Measurements from ENCODE around the gene JSRP1.

- no peak for TF ChIP-seq ZNF274 (IDR thresholded peaks at IDR 0.05; ENCODE audit: low read depth, low read length)
- TF ChIP-seq SUZ12 (IDR thresholded peaks at IDR 0.05; ENCODE audit: extremely low read depth, insufficient read depth, insufficient read length), result no peak
These were observed 27.8 kb downstream of the JSRP1 start for GRCh38 chr19:2228157-2229030.
